IgD-negative memory B cell (primary cell): Measurements from ENCODE around the gene FRRS1. TPM values are rescaled to one million over a fixed set of nuclear protein-coding genes. Genes with fewer than 3 reads are reported as not detected.
"Not testable (repeated sequence)": the region's sequence is repeated elsewhere in the genome, so short reads cannot be mapped to it uniquely, and the experiment has no call there.

Source experiments
- H3K27ac Mint-ChIP-seq, 3 donors: one replicate each; pipeline ENCODE4 v1.8.0; 2020 to 2022; ENCODE audit warnings: mild to moderate bottlenecking in 3 of 3, mixed read lengths in 3 of 3, moderate library complexity in 1 of 3
- H3K27me3 Mint-ChIP-seq: one replicate; pipeline ENCODE4 v1.8.0; 2021; ENCODE audit warnings: mixed read lengths
- H3K36me3 Mint-ChIP-seq: one replicate; pipeline ENCODE4 v1.8.0; 2020; ENCODE audit warnings: mild to moderate bottlenecking, mixed read lengths
- H3K4me1 Mint-ChIP-seq, 3 donors: one replicate each; pipeline ENCODE4 v1.8.0; 2020 to 2022; ENCODE audit warnings: mixed read lengths in 3 of 3, mild to moderate bottlenecking in 1 of 3
- H3K4me3 Mint-ChIP-seq, 4 donors: one replicate each; pipeline ENCODE4 v1.8.0; 2020 to 2022; ENCODE audit warnings: mild to moderate bottlenecking in 4 of 4, mixed read lengths in 4 of 4, moderate library complexity in 3 of 4
- H3K9me3 Mint-ChIP-seq, 3 donors: one replicate each; pipeline ENCODE4 v1.8.0; 2020 to 2021; ENCODE audit warnings: mixed read lengths in 3 of 3, mild to moderate bottlenecking in 1 of 3
- polyA plus RNA-seq: library from polyadenylated mRNA; unstranded; fragments of 300-500 nt; fragmentation: Illumina TruSeq; gene quantifications from one replicate; pipeline ENCODE4 v1.2.3, GENCODE V29; 2021

Gene FRRS1
- polyA plus RNA-seq, 1 donor from 2014 or later, result 0.33 TPM

- Mint-ChIP-seq H3K4me1 (peaks cover 14 to 28% (median 27%) of the 10 kb centered on the region in 3 donors), H3K9me3 (no peaks in the 10 kb centered on the region), H3K4me3 (no peak overlapping the region), H3K36me3 (no peaks in the 10 kb centered on the region), H3K27ac (peak overlapping the region in 1 of 3 donors; percentile 5), H3K27me3 (peaks cover 8% of the 10 kb centered on the region)
These were observed 16.0 kb upstream of the FRRS1 start for GRCh38 chr1:99782397-99782796.

DNA sequence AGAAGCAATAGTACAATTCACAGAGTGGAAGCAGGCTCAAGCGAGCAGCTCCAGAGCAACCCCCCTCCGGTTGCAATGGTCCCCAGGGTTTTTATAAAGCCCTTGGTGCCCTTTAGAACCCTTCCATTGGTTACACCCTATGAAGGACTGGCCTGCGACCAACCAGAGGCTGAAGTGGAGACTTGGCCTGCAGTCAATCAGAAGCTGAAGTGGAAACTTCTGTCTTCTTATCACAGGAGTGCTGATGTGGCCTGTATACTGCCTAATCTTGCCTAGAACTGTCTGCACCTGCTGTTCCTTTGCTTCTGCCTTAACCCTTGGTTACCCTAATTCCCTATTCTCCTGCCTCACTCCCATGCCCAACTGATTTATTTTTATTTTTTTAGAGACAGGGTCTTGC is 15.4 kb upstream of the FRRS1 start:
- Mint-ChIP-seq H3K27ac (no peak overlapping the region), H3K4me3 (no peak overlapping the region), H3K9me3 (no peaks in the 10 kb centered on the region), H3K36me3 (no peaks in the 10 kb centered on the region), H3K4me1 (peaks cover 14 to 24% (median 24%) of the 10 kb centered on the region in 3 donors), H3K27me3 (peaks cover 8% of the 10 kb centered on the region)

- Mint-ChIP-seq H3K36me3 (no peaks in the 10 kb centered on the region), H3K27me3 (peaks cover 3% of the 10 kb centered on the region), H3K4me3 (no peak overlapping the region)
These were observed 11.3 kb upstream of the FRRS1 start for GRCh38 chr1:99777752-99778151.

DNA sequence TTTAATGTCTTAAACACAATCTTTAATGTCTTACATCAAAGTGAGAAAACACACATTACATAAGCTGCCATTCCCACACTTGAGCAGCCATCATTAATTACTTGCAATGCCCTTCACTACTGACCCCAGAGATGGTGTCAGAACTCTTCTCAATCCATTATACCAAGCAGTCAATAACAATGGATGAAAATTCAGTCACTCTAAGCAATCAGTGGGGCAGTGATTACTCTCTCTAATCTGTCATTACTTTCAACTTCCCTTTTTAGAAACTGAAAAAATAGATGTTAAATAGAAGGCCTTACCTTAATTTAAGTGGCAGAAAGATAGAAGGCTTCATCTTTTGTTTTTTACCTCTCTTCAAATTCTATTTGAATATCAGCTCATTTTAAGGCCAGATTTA is 9.7 kb upstream of the FRRS1 start:
- Mint-ChIP-seq H3K4me3 (no peak overlapping the region), H3K4me1 (peaks cover 4 to 12% (median 9%) of the 10 kb centered on the region in 3 donors), H3K9me3 (no peaks in the 10 kb centered on the region), H3K27ac (no peak overlapping the region), H3K36me3 (no peaks in the 10 kb centered on the region), H3K27me3 (no peaks in the 10 kb centered on the region)

More at GRCh38 chr1:99777752-99778151, 11.3 kb upstream of the FRRS1 start:
- Mint-ChIP-seq H3K27ac (no peak overlapping the region), H3K9me3 (no peaks in the 10 kb centered on the region), H3K4me1 (peaks cover 4 to 9% (median 7%) of the 10 kb centered on the region in 3 donors)

- H3K9me3 Mint-ChIP-seq, result no peaks in the 10 kb centered on the region
- H3K4me3 Mint-ChIP-seq, result no peak overlapping the region
- no peaks in the 10 kb centered on the region for H3K36me3 Mint-ChIP-seq
- no peaks in the 10 kb centered on the region for H3K27me3 Mint-ChIP-seq
- H3K27ac Mint-ChIP-seq, result no peak overlapping the region
- peaks cover 4 to 17% (median 14%) of the 10 kb centered on the region in 3 donors for H3K4me1 Mint-ChIP-seq
These were observed 6.4 kb upstream of the FRRS1 start for GRCh38 chr1:99772809-99773208.

- Mint-ChIP-seq H3K9me3 (no peaks in the 10 kb centered on the region), H3K27me3 (no peaks in the 10 kb centered on the region), H3K27ac (no peak overlapping the region), H3K4me1 (peaks cover 6 to 18% (median 15%) of the 10 kb centered on the region in 3 donors), H3K36me3 (no peaks in the 10 kb centered on the region), H3K4me3 (no peak overlapping the region)
These were observed 5.1 kb upstream of the FRRS1 start for GRCh38 chr1:99771513-99771918.

DNA sequence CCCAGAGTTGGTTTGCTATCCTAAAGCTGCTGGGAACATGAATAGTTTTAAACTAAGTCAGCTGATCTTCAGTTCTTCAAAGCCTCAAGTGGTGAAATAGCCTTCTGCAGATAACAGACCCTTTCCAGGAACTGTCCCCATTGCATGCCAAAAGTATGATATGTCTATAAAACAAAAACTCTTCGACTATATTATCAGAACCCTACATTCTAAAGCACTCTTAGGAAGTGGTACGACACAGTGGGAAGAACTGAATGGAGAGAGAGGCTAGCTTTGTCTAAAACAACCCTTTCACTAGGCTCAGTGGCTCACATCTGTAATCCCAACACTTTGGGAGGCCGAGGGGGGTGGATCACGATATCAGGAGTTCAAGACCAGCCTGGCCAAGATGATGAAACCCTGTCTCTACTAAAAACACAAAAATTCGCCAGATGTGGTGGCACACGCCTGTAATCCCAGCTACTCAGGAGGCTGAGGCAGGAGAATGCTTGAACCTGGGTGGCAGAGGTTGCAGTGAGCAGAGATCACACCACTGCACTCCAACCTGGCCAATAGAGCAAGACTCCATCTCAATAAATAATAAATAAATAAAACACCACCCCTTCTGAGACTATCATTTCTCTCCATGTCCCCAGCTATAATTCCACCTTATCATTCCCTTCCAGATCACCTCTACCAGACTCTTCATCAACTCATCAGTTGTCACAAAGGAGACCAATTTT is 2.2 kb upstream of the FRRS1 start:
- peaks cover 10 to 23% (median 23%) of the 10 kb centered on the region in 3 donors for H3K4me1 Mint-ChIP-seq
- H3K27me3 Mint-ChIP-seq, result no peaks in the 10 kb centered on the region
- H3K4me3 Mint-ChIP-seq, result peak overlapping the region in 1 of 4 donors; percentile 33
- no peaks in the 10 kb centered on the region for H3K9me3 Mint-ChIP-seq
- no peaks in the 10 kb centered on the region for H3K36me3 Mint-ChIP-seq
- H3K27ac Mint-ChIP-seq, result no peak overlapping the region

DNA sequence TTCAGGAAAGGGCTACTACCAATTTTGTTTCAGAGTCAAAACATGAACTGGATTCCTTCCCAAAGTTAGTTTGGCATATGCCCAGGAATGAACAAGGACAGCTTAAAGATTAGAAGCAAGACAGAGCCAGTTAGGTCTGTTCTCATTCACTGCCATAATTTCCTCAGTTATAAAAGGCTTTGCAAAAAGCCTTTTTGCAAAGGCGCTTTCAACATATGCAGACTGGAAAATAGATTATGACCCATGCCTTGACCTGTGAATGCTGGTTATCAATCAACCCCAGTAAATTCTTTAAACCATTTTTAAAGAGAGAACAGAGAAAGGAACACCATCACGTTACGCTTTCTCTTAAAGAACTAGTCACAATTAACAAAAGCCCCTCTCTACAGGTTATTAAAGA is 1.7 kb upstream of the FRRS1 start:
- no peaks in the 10 kb centered on the region for H3K27me3 Mint-ChIP-seq
- no peaks in the 10 kb centered on the region for H3K9me3 Mint-ChIP-seq
- peaks cover 10 to 23% (median 23%) of the 10 kb centered on the region in 3 donors for H3K4me1 Mint-ChIP-seq
- H3K4me3 Mint-ChIP-seq, result peak overlapping the region in 1 of 4 donors; percentile 33
- H3K36me3 Mint-ChIP-seq, result no peaks in the 10 kb centered on the region
- no peak overlapping the region for H3K27ac Mint-ChIP-seq

DNA sequence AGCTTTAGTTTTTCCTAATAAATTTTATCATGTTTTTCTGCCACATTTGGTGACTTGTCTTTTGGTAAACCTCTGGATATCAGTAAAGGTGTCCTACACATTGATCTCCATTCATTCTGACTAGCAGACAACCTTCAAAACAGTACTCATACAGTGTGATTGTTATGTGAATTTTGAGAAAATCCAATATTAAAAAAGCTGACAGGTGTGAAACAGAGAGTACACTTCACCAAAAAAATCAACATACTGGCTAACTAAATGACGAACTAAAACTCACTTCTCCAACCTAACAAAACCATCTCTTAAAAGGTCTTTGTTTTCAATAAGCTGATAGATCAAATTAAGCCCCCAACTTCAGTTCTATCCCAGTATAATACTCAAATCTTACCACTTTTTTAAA is 1.5 kb downstream of the FRRS1 start:
- Mint-ChIP-seq H3K4me1 (peaks cover 10 to 20% (median 16%) of the 10 kb centered on the region in 3 donors), H3K27ac (no peak overlapping the region), H3K36me3 (no peaks in the 10 kb centered on the region), H3K27me3 (no peaks in the 10 kb centered on the region), H3K9me3 (no peaks in the 10 kb centered on the region), H3K4me3 (peak overlapping the region in 2 of 4 donors; percentile 56 to 81)

GRCh38 chr1:99764439-99764838 is 2.0 kb downstream of the FRRS1 start:
- no peaks in the 10 kb centered on the region for H3K27me3 Mint-ChIP-seq
- H3K4me3 Mint-ChIP-seq, result peak overlapping the region in 1 of 4 donors; percentile 56
- peaks cover 0 to 2% (median 0%) of the 10 kb centered on the region in 3 donors for H3K9me3 Mint-ChIP-seq
- peaks cover 10 to 19% (median 16%) of the 10 kb centered on the region in 3 donors for H3K4me1 Mint-ChIP-seq
- no peak overlapping the region for H3K27ac Mint-ChIP-seq
- no peaks in the 10 kb centered on the region for H3K36me3 Mint-ChIP-seq

DNA sequence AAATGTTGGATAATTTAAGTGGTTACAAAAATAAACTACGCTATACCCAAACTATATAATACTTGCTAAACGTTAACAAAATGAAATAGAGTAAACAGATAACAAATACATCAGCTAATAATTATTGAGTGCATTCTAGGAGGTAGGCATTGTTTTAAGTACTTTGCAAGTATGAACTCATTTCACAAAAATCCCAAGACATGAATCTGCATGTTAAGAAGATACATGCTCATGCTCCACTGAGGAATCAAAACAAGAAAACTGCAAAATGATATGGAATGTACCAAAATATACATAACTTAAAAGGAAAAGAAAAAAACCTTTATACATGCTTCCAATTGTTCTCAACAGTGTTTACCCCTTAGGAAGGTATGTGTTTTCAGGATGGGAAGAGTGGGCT is 2.5 kb downstream of the FRRS1 start:
- Mint-ChIP-seq H3K4me3 (no peak overlapping the region), H3K4me1 (peaks cover 10 to 22% (median 19%) of the 10 kb centered on the region in 3 donors)

DNA sequence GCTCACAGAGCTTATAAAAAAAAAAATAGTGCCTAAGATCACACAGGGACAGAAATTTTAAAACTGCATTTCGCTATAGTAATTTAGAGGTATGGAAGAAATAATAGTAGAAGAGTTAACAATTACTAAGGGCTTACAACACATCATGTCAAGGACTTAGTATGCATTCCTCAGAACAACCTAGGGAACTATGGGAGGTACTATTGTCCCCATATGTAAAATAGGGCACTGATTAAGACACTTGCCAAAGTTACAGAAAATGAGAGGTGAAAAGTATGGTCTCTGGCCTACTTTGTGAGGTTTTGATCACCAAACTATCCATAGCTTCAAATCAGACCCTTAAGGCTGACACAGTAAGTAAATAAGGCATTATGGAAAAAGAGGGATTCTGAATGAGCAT is 4.7 kb downstream of the FRRS1 start:
- Mint-ChIP-seq H3K27ac (no peak overlapping the region), H3K27me3 (no peaks in the 10 kb centered on the region), H3K4me3 (no peak overlapping the region), H3K36me3 (no peaks in the 10 kb centered on the region), H3K9me3 (peaks cover 0 to 4% (median 0%) of the 10 kb centered on the region in 3 donors), H3K4me1 (peaks cover 14 to 33% (median 31%) of the 10 kb centered on the region in 3 donors)

More for the DNA sequence above, 2.5 kb downstream of the FRRS1 start:
- H3K9me3 Mint-ChIP-seq, result peaks cover 0 to 4% (median 0%) of the 10 kb centered on the region in 3 donors
- no peaks in the 10 kb centered on the region for H3K27me3 Mint-ChIP-seq
- H3K27ac Mint-ChIP-seq, result no peak overlapping the region
- H3K36me3 Mint-ChIP-seq, result no peaks in the 10 kb centered on the region

- H3K27me3 Mint-ChIP-seq, result no peaks in the 10 kb centered on the region
- peaks cover 0 to 4% (median 0%) of the 10 kb centered on the region in 3 donors for H3K9me3 Mint-ChIP-seq
- peak overlapping the region in 1 of 3 donors; percentile 65 for H3K27ac Mint-ChIP-seq
- H3K36me3 Mint-ChIP-seq, result no peaks in the 10 kb centered on the region
- H3K4me3 Mint-ChIP-seq, result no peak overlapping the region
- peaks cover 8 to 28% (median 27%) of the 10 kb centered on the region in 3 donors for H3K4me1 Mint-ChIP-seq
These were observed 6.8 kb downstream of the FRRS1 start for GRCh38 chr1:99759518-99760160.

GRCh38 chr1:99758686-99759517 is 7.5 kb downstream of the FRRS1 start:
- not testable (repeated sequence) for H3K36me3 Mint-ChIP-seq, H3K9me3 Mint-ChIP-seq, H3K4me3 Mint-ChIP-seq, H3K27me3 Mint-ChIP-seq
- Mint-ChIP-seq H3K27ac (peak overlapping the region in 2 of 3 donors; percentile 53 to 65), H3K4me1 (peaks cover 8 to 27% (median 24%) of the 10 kb centered on the region in 3 donors)

- peak overlapping the region in 1 of 3 donors; percentile 32 for H3K27ac Mint-ChIP-seq
- H3K9me3 Mint-ChIP-seq, result peaks cover 0 to 4% (median 0%) of the 10 kb centered on the region in 3 donors
- peak overlapping the region in 1 of 4 donors; percentile 14 for H3K4me3 Mint-ChIP-seq
- no peaks in the 10 kb centered on the region for H3K27me3 Mint-ChIP-seq
- H3K4me1 Mint-ChIP-seq, result peaks cover 8 to 27% (median 23%) of the 10 kb centered on the region in 3 donors
- no peaks in the 10 kb centered on the region for H3K36me3 Mint-ChIP-seq
These were observed 8.3 kb downstream of the FRRS1 start for GRCh38 chr1:99758073-99758511.
